GM23338 (cell line): ENCODE measurements around the gene CYP2A7. TPM values are rescaled to one million over a fixed set of nuclear protein-coding genes. Genes with fewer than 3 reads are reported as not detected.
"Not testable (repeated sequence)": the region's sequence is repeated elsewhere in the genome, so short reads cannot be mapped to it uniquely, and the experiment has no call there.

Experiments
- ATAC-seq: fragments of 200-7000 bp; cut with Tn5 transposase; 3 replicates; pipeline ENCODE4 v1.9.1; 2020
- DNase-seq: peaks from one replicate; pipeline ENCODE4 v3.0.0-alpha.2; 2015; ENCODE audit warnings: low spot score
- H2AFZ ChIP-seq: fragments of 200-600 bp; sonication (generic); 2 replicates; pipeline ENCODE4 v1.8.0; 2016; ENCODE audit warnings: antibody characterized with exemption, mild to moderate bottlenecking, moderate library complexity
- H3F3A ChIP-seq: fragments of 200-600 bp; sonication (generic); replicated peaks from 2 replicates; pipeline ENCODE4 v1.8.0; 2017; ENCODE audit warnings: antibody characterized with exemption, mixed run types, low read depth
- H3K27ac ChIP-seq: fragments of 200-600 bp; sonication (generic); 2 replicates; pipeline ENCODE4 v1.6.1; 2016; ENCODE audit warnings: low read depth
- H3K27me3 ChIP-seq: fragments of 200-600 bp; sonication (generic); 2 replicates; pipeline ENCODE4 v1.8.0; 2016; ENCODE audit warnings: mild to moderate bottlenecking, mixed run types, moderate library complexity; ENCODE audit not compliant: insufficient read depth
- H3K36me3 ChIP-seq: fragments of 200-600 bp; sonication (generic); 2 replicates; pipeline ENCODE4 v1.8.0; 2016; ENCODE audit warnings: mild to moderate bottlenecking; ENCODE audit not compliant: insufficient read depth
- H3K4me1 ChIP-seq: fragments of 200-600 bp; sonication (generic); 2 replicates; pipeline ENCODE4 v1.8.0; 2016; ENCODE audit warnings: mild to moderate bottlenecking, moderate library complexity; ENCODE audit not compliant: insufficient read depth
- H3K4me2 ChIP-seq: fragments of 200-600 bp; sonication (generic); 2 replicates; pipeline ENCODE4 v1.7.1; 2017; ENCODE audit warnings: mixed run types
- H3K4me3 ChIP-seq: fragments of 200-600 bp; sonication (generic); 2 replicates; pipeline ENCODE4 v1.6.1; 2016; ENCODE audit warnings: mixed run types
- H3K79me2 ChIP-seq: fragments of 200-600 bp; sonication (generic); replicated peaks from 2 replicates; pipeline ENCODE4 v1.8.0; 2017; ENCODE audit warnings: mild to moderate bottlenecking; ENCODE audit not compliant: insufficient read depth
- H3K9me2 ChIP-seq: fragments of 200-600 bp; sonication (generic); 2 replicates; pipeline ENCODE4 v1.8.0; 2017; ENCODE audit not compliant: insufficient read depth
- H4K20me1 ChIP-seq: fragments of 200-600 bp; sonication (generic); replicated peaks from 2 replicates; pipeline ENCODE4 v1.8.0; 2017; ENCODE audit warnings: mild to moderate bottlenecking; ENCODE audit not compliant: insufficient read depth
- H3K27ac Mint-ChIP-seq: 2 replicates; pipeline ENCODE4 v1.8.0; 2020; ENCODE audit warnings: inconsistent platforms, mild to moderate bottlenecking, moderate library complexity, mixed read lengths
- H3K27me3 Mint-ChIP-seq: 3 replicates; pipeline ENCODE4 v1.8.0; 2022; ENCODE audit warnings: low read depth, mild to moderate bottlenecking, moderate library complexity, mixed read lengths, inconsistent platforms; ENCODE audit not compliant: insufficient read depth, poor library complexity
- H3K36me3 Mint-ChIP-seq: 3 replicates; pipeline ENCODE4 v1.8.0; 2021; ENCODE audit warnings: low read depth, mild to moderate bottlenecking, inconsistent platforms, moderate library complexity, mixed read lengths
- H3K4me1 Mint-ChIP-seq: 3 replicates; pipeline ENCODE4 v1.8.0; 2020; ENCODE audit warnings: mild to moderate bottlenecking, inconsistent platforms, mixed read lengths
- H3K4me3 Mint-ChIP-seq: 3 replicates; pipeline ENCODE4 v1.8.0; 2021; ENCODE audit warnings: moderate library complexity, mild to moderate bottlenecking, inconsistent platforms, mixed read lengths
- H3K9me3 Mint-ChIP-seq: 3 replicates; pipeline ENCODE4 v1.8.0; 2020; ENCODE audit warnings: moderate library complexity, mild to moderate bottlenecking, inconsistent platforms, mixed read lengths
- CREB1 ChIP-seq: fragments of 250-450 bp; sonication (Bioruptor Pico); IDR thresholded peaks from 2 replicates; pipeline ENCODE4 v1.5.0; 2020; ENCODE audit warnings: low read depth, mild to moderate bottlenecking, moderate library complexity
- CTCF ChIP-seq, 2 experiments: fragments of 200-600 bp in 1 of 2; sonication (generic) in 1 of 2; conservative IDR thresholded peaks; 2 replicates each; pipeline versions ENCODE4 v1.5.1 to v1.6.1; 2016 to 2017; ENCODE audit warnings: antibody characterized with exemption in 2 of 2, low read depth in 2 of 2, mild to moderate bottlenecking in 2 of 2, moderate library complexity in 1 of 2
- ETS1 ChIP-seq: IDR thresholded peaks from 2 replicates; pipeline ENCODE4 v1.6.1; 2016; ENCODE audit warnings: antibody characterized with exemption
- EZH2phosphoT487 ChIP-seq: fragments of 200-600 bp; sonication (generic); IDR thresholded peaks from one replicate; pipeline ENCODE4 v1.8.1; 2018; ENCODE audit warnings: antibody characterized with exemption; ENCODE audit not compliant: unreplicated experiment
- STAT1 ChIP-seq: IDR thresholded peaks from one replicate; pipeline ENCODE4 v1.6.1; 2016; ENCODE audit warnings: antibody characterized with exemption; ENCODE audit not compliant: unreplicated experiment
- ZNF114 ChIP-seq: fragments of 250-450 bp; sonication (Bioruptor Pico); IDR thresholded peaks from 2 replicates; pipeline ENCODE4 v1.5.0; 2020; ENCODE audit warnings: mild to moderate bottlenecking, moderate library complexity
- ZNF462 ChIP-seq: fragments of 250-450 bp; sonication (Bioruptor Pico); IDR thresholded peaks from 2 replicates; pipeline ENCODE4 v1.5.0; 2020; ENCODE audit warnings: mild to moderate bottlenecking, moderate library complexity
- polyA plus RNA-seq: library from polyadenylated mRNA; unstranded; fragments of >200 nt; fragmentation: Nextera tagmentation; extraction: Ambion mirVana; gene quantifications from 2 replicates; pipeline ENCODE4 v1.2.1, GENCODE V29; 2016
- total RNA-seq: library from RNA; depleted of rRNA; stranded (reverse); fragments of >200 nt; shearing (Covaris generic); gene quantifications from 2 replicates; pipeline ENCODE4 v1.2.3, GENCODE V29; 2014

Gene CYP2A7
- total and polyA plus RNA-seq, 2 experiments from 2014 or later, result not detected

- not testable (repeated sequence) for ATAC-seq, H3K36me3 ChIP-seq, H3K27me3 Mint-ChIP-seq, H3F3A ChIP-seq, H3K27me3 ChIP-seq, H3K4me1 ChIP-seq, H3K79me2 ChIP-seq, H3K9me2 ChIP-seq, H3K4me1 Mint-ChIP-seq, H3K4me2 ChIP-seq, H4K20me1 ChIP-seq, H3K4me3 ChIP-seq, H3K27ac ChIP-seq, H3K36me3 Mint-ChIP-seq, H2AFZ ChIP-seq, H3K4me3 Mint-ChIP-seq, H3K27ac Mint-ChIP-seq
- DNase-seq, result peak; percentile 28
- H3K9me3 Mint-ChIP-seq, result peaks cover 27% of the 10 kb centered on the region
Measured at GRCh38 chr19:40922237-40923160, 40.5 kb upstream of the CYP2A7 start.

- 0 out of 3 replicates have a peak, but pooled peaks cover 2% of the 10 kb centered on the region for H3K36me3 Mint-ChIP-seq
- Histone ChIP-seq H3K4me1 (no peaks in the 10 kb centered on the region), H3K79me2 (no peaks in the 10 kb centered on the region), H4K20me1 (no peaks in the 10 kb centered on the region), H3K27ac (no peak overlapping the region), H3K4me2 (no peak overlapping the region), H3K36me3 (no peaks in the 10 kb centered on the region), H2AFZ (no peak overlapping the region), H3K27me3 (no peaks in the 10 kb centered on the region), H3K9me2 (no peaks in the 10 kb centered on the region), H3F3A (no peaks in the 10 kb centered on the region), H3K4me3 (no peak overlapping the region)
- no peak overlapping the region for H3K4me3 Mint-ChIP-seq
- no peak for TF ChIP-seq CTCF (conservative IDR thresholded peaks at IDR 0.05; ENCODE audit: low read depth in 2 of 2)
- TF ChIP-seq ZNF462 (CRISPR knock-in tag), result no peak
- TF ChIP-seq CREB1 (CRISPR knock-in tag), result no peak
- TF ChIP-seq ZNF114, result no peak
- TF ChIP-seq STAT1, result no peak
- no peak for TF ChIP-seq EZH2phosphoT487
- TF ChIP-seq ETS1, result no peak
- peaks cover 2% of the 10 kb centered on the region for H3K27me3 Mint-ChIP-seq
- DNase-seq, result no peak
- ATAC-seq, result no peak
- H3K27ac Mint-ChIP-seq, result no peak overlapping the region
- H3K9me3 Mint-ChIP-seq, result peaks cover 34% of the 10 kb centered on the region
- no peaks in the 10 kb centered on the region for H3K4me1 Mint-ChIP-seq
Measured at GRCh38 chr19:40921005-40921897, 39.2 kb upstream of the CYP2A7 start.
